ENCODE data around the gene PRR19.

- TF ChIP-seq CREB1 (IDR thresholded peaks at IDR 0.05; ENCODE audit: low read depth) (no peak), TCF12 (IDR thresholded peaks at IDR 0.05; ENCODE audit: low read depth) (no peak), EP300 (IDR thresholded peaks at IDR 0.05; ENCODE audit: borderline replicate concordance) (peak; percentile 16; the same call in 1 of the 2 replicates), REST (IDR thresholded peaks at IDR 0.05; ENCODE audit: low read depth) (no peak), TAF1 (IDR thresholded peaks at IDR 0.05; ENCODE audit: low read depth) (no peak), FOXM1 (IDR thresholded peaks at IDR 0.05; ENCODE audit: borderline replicate concordance, low read depth) (no peak), RAD21 (IDR thresholded peaks at IDR 0.05; ENCODE audit: low read depth) (no peak), YY1 (IDR thresholded peaks at IDR 0.05; ENCODE audit: low read depth) (no peak), NFIC (IDR thresholded peaks at IDR 0.05) (peak; percentile 66; the same call in 1 of the 2 replicates)
Measured at GRCh38 chr19:42281146-42281826, 20.6 kb upstream of the PRR19 start.
